Upper lobe of left lung (tissue), 6 donors: ENCODE data around the gene KRT34. TPM values are rescaled to one million over a fixed set of nuclear protein-coding genes. Genes with fewer than 3 reads are reported as not detected.

Experiments
- ATAC-seq, 2 donors: fragments of 200-7000 bp; cut with Tn5 transposase; one replicate each; pipeline ENCODE4 v1.9.1; 2022; ENCODE audit warnings: mild to moderate bottlenecking in 2 of 2, moderate library complexity in 2 of 2; ENCODE audit not compliant: low FRiP score in 2 of 2
- DNase-seq, 2 donors: peaks; one replicate each; pipeline ENCODE4 v3.0.0-alpha.2; 2019 to 2020
- H3K27ac ChIP-seq, 4 donors: fragments of 200-600 bp; sonication (generic); one replicate each; pipeline ENCODE4 v1.5.1; 2016 to 2019
- H3K27me3 ChIP-seq, 4 donors: fragments of 200-600 bp; sonication (generic); one replicate each; pipeline ENCODE4 v1.5.1; 2017 to 2019
- H3K36me3 ChIP-seq, 4 donors: fragments of 200-600 bp; sonication (generic); one replicate each; pipeline ENCODE4 v1.5.1; 2016 to 2019
- H3K4me1 ChIP-seq, 4 donors: fragments of 200-600 bp; sonication (generic); one replicate each; pipeline ENCODE4 v1.5.1; 2018 to 2019
- H3K4me3 ChIP-seq, 4 donors: fragments of 200-600 bp; sonication (generic); one replicate each; pipeline ENCODE4 v1.5.1; 2017 to 2019; ENCODE audit warnings: mild to moderate bottlenecking in 2 of 4, moderate library complexity in 1 of 4
- H3K9me3 ChIP-seq, 4 donors: fragments of 200-600 bp; sonication (generic); one replicate each; pipeline ENCODE4 v1.5.1; 2018 to 2019
- CTCF ChIP-seq, 6 experiments: fragments of 450-650 bp in 4 of 6; fragments of 200-600 bp in 2 of 6; sonication (generic) in 2 of 6; IDR thresholded peaks; one replicate each; pipeline ENCODE4 v1.5.1; 2016 to 2019; ENCODE audit warnings: antibody characterized with exemption in 6 of 6
- EP300 ChIP-seq, 4 donors: sonication (generic); formaldehyde crosslinking; IDR thresholded peaks; one replicate each; pipeline ENCODE4 v1.5.1; 2017; ENCODE audit warnings: antibody characterized with exemption in 4 of 4, control low read depth in 2 of 4
- POLR2A ChIP-seq, 4 donors: fragments of 450-650 bp; IDR thresholded peaks; one replicate each; pipeline ENCODE4 v1.5.1; 2016 to 2017; ENCODE audit warnings: antibody characterized with exemption in 4 of 4, mild to moderate bottlenecking in 2 of 4
- POLR2AphosphoS5 ChIP-seq, 2 donors: sonication (generic); formaldehyde crosslinking; IDR thresholded peaks; one replicate each; pipeline ENCODE4 v1.5.1; 2017; ENCODE audit warnings: antibody characterized with exemption in 2 of 2
- WGBS, 2 donors: methylation state at CpG; one replicate each; pipeline ENCODE4 v1.1.5; 2017 to 2018; 5-methylcytosine and 5-hydroxymethylcytosine counted together
- total RNA-seq, 6 donors: library from RNA; depleted of rRNA in 4 of 6; stranded (reverse); fragments of >200 nt in 4 of 6; gene quantifications; one replicate each; pipeline versions ENCODE4 v1.1.0 to v1.2.1, GENCODE V29; 2016 to 2021
- donor health status: DM: no; HTN: no; CAD: no; lungs with moderate emphysema.
- donor health status: DM: no; HTN: yes; CAD: no; lungs with severe emphysema.

The KRT34 gene
- total RNA-seq, 6 donors from 2014 or later = not detected

- Histone ChIP-seq H3K27ac (no peak overlapping the region), H3K27me3 (no peaks in the 10 kb centered on the region), H3K9me3 (peaks cover 0 to 6% (median 0%) of the 10 kb centered on the region in 4 donors), H3K4me3 (no peak overlapping the region), H3K4me1 (no peaks in the 10 kb centered on the region), H3K36me3 (no peaks in the 10 kb centered on the region)
- WGBS, 2 donors = 93 to 100% methylated on average over 3 of the region's 3 CpGs
- DNase-seq (no peak), ATAC-seq (no peak)
- TF ChIP-seq CTCF (IDR thresholded peaks at IDR 0.05) = no peak
- no peak for TF ChIP-seq EP300 (IDR thresholded peaks at IDR 0.05)
- no peak for TF ChIP-seq POLR2A (IDR thresholded peaks at IDR 0.05)
- TF ChIP-seq POLR2AphosphoS5 (IDR thresholded peaks at IDR 0.05) = no peak
These were observed 36.1 kb downstream of the KRT34 start for GRCh38 chr17:41345992-41346391.

- Histone ChIP-seq H3K36me3 (no peaks in the 10 kb centered on the region), H3K27ac (no peak overlapping the region), H3K27me3 (no peaks in the 10 kb centered on the region), H3K9me3 (peaks cover 0 to 6% (median 0%) of the 10 kb centered on the region in 4 donors), H3K4me1 (peaks cover 7 to 9% (median 8%) of the 10 kb centered on the region in 4 donors), H3K4me3 (no peak overlapping the region)
- DNase-seq (no peak), ATAC-seq (no peak)
- 79 to 94% methylated on average over 3 of the region's 3 CpGs for WGBS, 2 donors
- TF ChIP-seq EP300 (IDR thresholded peaks at IDR 0.05) (no peak), POLR2A (IDR thresholded peaks at IDR 0.05) (no peak), CTCF (IDR thresholded peaks at IDR 0.05) (no peak), POLR2AphosphoS5 (IDR thresholded peaks at IDR 0.05) (no peak)
These were observed 39.1 kb downstream of the KRT34 start for GRCh38 chr17:41343029-41343428.

GRCh38 chr17:41340934-41341861 is 40.9 kb downstream of the KRT34 start:
- whole genome bisulfite sequencing, 2 donors = 73 to 77% methylated on average over 7 of the region's 7 CpGs
- ATAC-seq = no peak
- peaks cover 7 to 9% (median 8%) of the 10 kb centered on the region in 4 donors for H3K4me1 ChIP-seq

GRCh38 chr17:41340494-41340893 is 41.6 kb downstream of the KRT34 start:
- ATAC-seq = no peak
- TF ChIP-seq EP300 (IDR thresholded peaks at IDR 0.05) (no peak), POLR2AphosphoS5 (IDR thresholded peaks at IDR 0.05) (no peak), CTCF (IDR thresholded peaks at IDR 0.05) (no peak), POLR2A (IDR thresholded peaks at IDR 0.05) (no peak)
- peaks cover 7 to 9% (median 8%) of the 10 kb centered on the region in 4 donors for H3K4me1 ChIP-seq
- peaks cover 0 to 6% (median 0%) of the 10 kb centered on the region in 4 donors for H3K9me3 ChIP-seq
- H3K27me3 ChIP-seq = no peaks in the 10 kb centered on the region
- DNase-seq = no peak
- WGBS, 2 donors = 35 to 62% methylated on average over 3 of the region's 3 CpGs
- H3K36me3 ChIP-seq = no peaks in the 10 kb centered on the region
- H3K4me3 ChIP-seq = no peak overlapping the region
- no peak overlapping the region for H3K27ac ChIP-seq

More at GRCh38 chr17:41340934-41341861, 40.9 kb downstream of the KRT34 start:
- DNase-seq = no peak
- H3K27me3 ChIP-seq = no peaks in the 10 kb centered on the region
- no peak overlapping the region for H3K4me3 ChIP-seq
- H3K9me3 ChIP-seq = peaks cover 0 to 6% (median 0%) of the 10 kb centered on the region in 4 donors
- no peaks in the 10 kb centered on the region for H3K36me3 ChIP-seq
- TF ChIP-seq EP300 (IDR thresholded peaks at IDR 0.05) (no peak), CTCF (IDR thresholded peaks at IDR 0.05) (no peak)
- no peak overlapping the region for H3K27ac ChIP-seq
